BLaER1 (cell line): ENCODE data around the gene TBPL1.
"Not testable (repeated sequence)": the region's sequence is repeated elsewhere in the genome, so short reads cannot be mapped to it uniquely, and the experiment has no call there.

Source experiments
- H3K27ac ChIP-seq: shearing (Covaris generic); formaldehyde crosslinking; 2 replicates; pipeline ENCODE4 v1.8.1; 2022
- H3K27me3 ChIP-seq: shearing (Covaris generic); formaldehyde crosslinking; 2 replicates; pipeline ENCODE4 v1.8.1; 2022
- H3K36me3 ChIP-seq: shearing (Covaris generic); formaldehyde crosslinking; 2 replicates; pipeline ENCODE4 v1.8.1; 2022
- H3K4me1 ChIP-seq: shearing (Covaris generic); formaldehyde crosslinking; 2 replicates; pipeline ENCODE4 v1.8.1; 2022
- H3K4me2 ChIP-seq: shearing (Covaris generic); formaldehyde crosslinking; 2 replicates; pipeline ENCODE4 v1.8.1; 2022
- H3K4me3 ChIP-seq: shearing (Covaris generic); formaldehyde crosslinking; 2 replicates; pipeline ENCODE4 v1.8.1; 2022
- H3K9ac ChIP-seq: shearing (Covaris generic); formaldehyde crosslinking; 2 replicates; pipeline ENCODE4 v1.8.1; 2022
- H3K9me3 ChIP-seq: shearing (Covaris generic); formaldehyde crosslinking; 2 replicates; pipeline ENCODE4 v1.8.1; 2022
- H4K20me1 ChIP-seq: shearing (Covaris generic); formaldehyde crosslinking; 2 replicates; pipeline ENCODE4 v1.8.1; 2022
- Cebpa-rat ChIP-seq: shearing (Covaris generic); IDR thresholded peaks from 2 replicates; pipeline ENCODE4 v1.8.1; 2022

TBPL1 gene

GRCh38 chr6:133952815-133953633 lies at the start of gene TBPL1:
TSS of gene TBPL1 (plus strand) at chr6:133953224. CDS start at chr6:133980126, 26,902 bp downstream.
- Histone ChIP-seq H3K4me3 (peak within 1 kb of the TSS; percentile 89), H3K36me3 (no peaks in the 10 kb centered on the region), H4K20me1 (peaks cover 46% of the 10 kb centered on the region), H3K9me3 (no peaks in the 10 kb centered on the region), H3K4me2 (peak within 1 kb of the TSS; percentile 94), H3K27ac (peak within 1 kb of the TSS; percentile 96), H3K4me1 (peaks cover 32% of the 10 kb centered on the region), H3K27me3 (no peaks in the 10 kb centered on the region), H3K9ac (peak within 1 kb of the TSS; percentile 93)
- no peak for TF ChIP-seq Cebpa-rat

- no peaks in the 10 kb centered on the region for H3K4me1 ChIP-seq
- H3K9ac ChIP-seq, result no peak overlapping the region
- no peak for TF ChIP-seq Cebpa-rat
- H3K9me3 ChIP-seq, result no peaks in the 10 kb centered on the region
- H3K27me3 ChIP-seq, result no peaks in the 10 kb centered on the region
- no peak overlapping the region for H3K4me3 ChIP-seq
- H3K36me3 ChIP-seq, result no peaks in the 10 kb centered on the region
- no peak overlapping the region for H3K4me2 ChIP-seq
- H3K27ac ChIP-seq, result no peak overlapping the region
- H4K20me1 ChIP-seq, result no peaks in the 10 kb centered on the region
These were observed 49.2 kb upstream of the TBPL1 start for GRCh38 chr6:133903855-133904254.

- H3K9me3 ChIP-seq, result no peaks in the 10 kb centered on the region
- H3K4me3 ChIP-seq, result no peak overlapping the region
- H3K4me2 ChIP-seq, result no peak overlapping the region
- H3K27me3 ChIP-seq, result no peaks in the 10 kb centered on the region
- no peak overlapping the region for H3K9ac ChIP-seq
- TF ChIP-seq Cebpa-rat, result no peak
- no peaks in the 10 kb centered on the region for H4K20me1 ChIP-seq
- no peaks in the 10 kb centered on the region for H3K36me3 ChIP-seq
- no peak overlapping the region for H3K27ac ChIP-seq
- H3K4me1 ChIP-seq, result no peaks in the 10 kb centered on the region
These were observed 47.0 kb upstream of the TBPL1 start for GRCh38 chr6:133906050-133906449.

- H3K4me1 ChIP-seq, result peaks cover 25% of the 10 kb centered on the region
- H3K9ac ChIP-seq, result no peak overlapping the region
- peaks cover 6% of the 10 kb centered on the region; the same call in 1 of the 2 replicates for H3K9me3 ChIP-seq
- no peaks in the 10 kb centered on the region for H3K27me3 ChIP-seq
- no peak overlapping the region for H3K27ac ChIP-seq
- no peak for TF ChIP-seq Cebpa-rat
- no peaks in the 10 kb centered on the region for H3K36me3 ChIP-seq
- no peak overlapping the region for H3K4me3 ChIP-seq
- H3K4me2 ChIP-seq, result peak overlapping the region; percentile 55
- H4K20me1 ChIP-seq, result no peaks in the 10 kb centered on the region
These were observed 36.3 kb upstream of the TBPL1 start for GRCh38 chr6:133916650-133917151.

- no peak for TF ChIP-seq Cebpa-rat
- Histone ChIP-seq H3K4me3 (no peak overlapping the region), H3K27me3 (no peaks in the 10 kb centered on the region), H3K36me3 (no peaks in the 10 kb centered on the region), H4K20me1 (no peaks in the 10 kb centered on the region), H3K4me1 (peaks cover 25% of the 10 kb centered on the region), H3K4me2 (peak overlapping the region; percentile 63), H3K27ac (no peak overlapping the region), H3K9me3 (peaks cover 6% of the 10 kb centered on the region; the same call in 1 of the 2 replicates), H3K9ac (no peak overlapping the region)
These were observed 35.2 kb upstream of the TBPL1 start for GRCh38 chr6:133917781-133918180.

- Histone ChIP-seq H3K4me3 (no peak overlapping the region), H3K9ac (no peak overlapping the region), H3K27me3 (no peaks in the 10 kb centered on the region), H3K27ac (no peak overlapping the region), H3K9me3 (peaks cover 4% of the 10 kb centered on the region; the same call in 1 of the 2 replicates), H3K4me2 (peak overlapping the region; percentile 63), H3K4me1 (peaks cover 25% of the 10 kb centered on the region), H4K20me1 (no peaks in the 10 kb centered on the region), H3K36me3 (no peaks in the 10 kb centered on the region)
- TF ChIP-seq Cebpa-rat, result no peak
These were observed 34.7 kb upstream of the TBPL1 start for GRCh38 chr6:133918208-133918930.

- TF ChIP-seq Cebpa-rat, result no peak
- Histone ChIP-seq H3K9me3 (no peaks in the 10 kb centered on the region), H3K9ac (no peak overlapping the region), H3K27ac (no peak overlapping the region), H3K4me1 (peaks cover 25% of the 10 kb centered on the region), H3K27me3 (no peaks in the 10 kb centered on the region), H3K4me3 (no peak overlapping the region), H3K36me3 (no peaks in the 10 kb centered on the region), H4K20me1 (no peaks in the 10 kb centered on the region), H3K4me2 (peak overlapping the region; percentile 63)
These were observed 33.7 kb upstream of the TBPL1 start for GRCh38 chr6:133919362-133919761.

- Histone ChIP-seq H3K27me3 (no peaks in the 10 kb centered on the region), H4K20me1 (no peaks in the 10 kb centered on the region), H3K4me3 (no peak overlapping the region), H3K27ac (no peak overlapping the region), H3K9me3 (no peaks in the 10 kb centered on the region), H3K4me1 (peaks cover 25% of the 10 kb centered on the region), H3K9ac (no peak overlapping the region), H3K36me3 (no peaks in the 10 kb centered on the region), H3K4me2 (no peak overlapping the region)
- TF ChIP-seq Cebpa-rat, result no peak
These were observed 31.7 kb upstream of the TBPL1 start for GRCh38 chr6:133921249-133921859.

- Histone ChIP-seq H3K4me3 (no peak overlapping the region), H3K9me3 (no peaks in the 10 kb centered on the region)
These were observed 29.0 kb upstream of the TBPL1 start for GRCh38 chr6:133923938-133924593.

GRCh38 chr6:133931221-133931620 lies 21.8 kb upstream of the TBPL1 start:
- H3K9me3 ChIP-seq, result peaks cover 13% of the 10 kb centered on the region
- H3K9ac ChIP-seq, H3K27me3 ChIP-seq, H4K20me1 ChIP-seq, H3K36me3 ChIP-seq, H3K4me1 ChIP-seq, H3K4me3 ChIP-seq, H3K27ac ChIP-seq, H3K4me2 ChIP-seq: not testable (repeated sequence)

More at GRCh38 chr6:133923938-133924593, 29.0 kb upstream of the TBPL1 start:
- H3K4me1 ChIP-seq, result peaks cover 3% of the 10 kb centered on the region
- H3K36me3 ChIP-seq, result no peaks in the 10 kb centered on the region
- H4K20me1 ChIP-seq, result no peaks in the 10 kb centered on the region
- no peak for TF ChIP-seq Cebpa-rat
- H3K27ac ChIP-seq, result no peak overlapping the region
- no peak overlapping the region for H3K9ac ChIP-seq
- no peaks in the 10 kb centered on the region for H3K27me3 ChIP-seq
- no peak overlapping the region for H3K4me2 ChIP-seq

- not testable (repeated sequence) for H3K9ac ChIP-seq, H4K20me1 ChIP-seq, H3K27ac ChIP-seq, H3K36me3 ChIP-seq, H3K4me1 ChIP-seq, H3K4me2 ChIP-seq, H3K27me3 ChIP-seq, H3K4me3 ChIP-seq
- H3K9me3 ChIP-seq, result peaks cover 13% of the 10 kb centered on the region
These were observed 16.7 kb upstream of the TBPL1 start for GRCh38 chr6:133936352-133936751.
